ENCODE data around the gene ACAT1.

DNA sequence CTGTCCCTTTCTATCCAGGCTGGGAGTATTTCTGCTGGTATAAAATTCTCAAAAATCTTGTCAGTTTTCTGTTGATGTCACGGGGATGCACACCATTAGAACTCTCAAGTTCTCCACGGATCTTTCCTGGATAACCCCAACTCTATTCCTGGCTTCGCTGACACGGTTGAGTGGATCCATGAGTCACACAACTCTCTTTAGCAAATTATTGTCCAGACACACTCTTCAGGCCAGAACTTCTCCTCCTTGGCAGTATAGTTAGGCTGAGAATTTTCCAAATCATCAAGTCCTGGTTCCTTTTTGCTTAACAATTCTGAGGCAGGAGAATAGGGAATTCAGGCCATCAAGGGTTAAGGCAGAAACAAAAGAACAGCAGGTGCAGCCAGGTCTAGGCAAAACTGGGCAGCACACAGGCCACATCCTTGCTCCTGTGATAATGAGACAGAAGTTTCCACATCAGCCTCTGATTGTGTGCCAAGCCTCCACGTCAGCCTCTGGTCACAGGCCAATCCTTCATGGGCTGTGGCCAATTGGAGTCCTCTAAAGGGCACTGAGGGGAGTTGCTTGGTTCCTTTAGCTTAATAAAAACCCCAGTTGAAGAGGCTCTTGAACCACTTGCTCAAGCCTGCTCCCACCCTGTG, 5.7 kb upstream of the ACAT1 start:
- TF ChIP-seq, protein P1, sequence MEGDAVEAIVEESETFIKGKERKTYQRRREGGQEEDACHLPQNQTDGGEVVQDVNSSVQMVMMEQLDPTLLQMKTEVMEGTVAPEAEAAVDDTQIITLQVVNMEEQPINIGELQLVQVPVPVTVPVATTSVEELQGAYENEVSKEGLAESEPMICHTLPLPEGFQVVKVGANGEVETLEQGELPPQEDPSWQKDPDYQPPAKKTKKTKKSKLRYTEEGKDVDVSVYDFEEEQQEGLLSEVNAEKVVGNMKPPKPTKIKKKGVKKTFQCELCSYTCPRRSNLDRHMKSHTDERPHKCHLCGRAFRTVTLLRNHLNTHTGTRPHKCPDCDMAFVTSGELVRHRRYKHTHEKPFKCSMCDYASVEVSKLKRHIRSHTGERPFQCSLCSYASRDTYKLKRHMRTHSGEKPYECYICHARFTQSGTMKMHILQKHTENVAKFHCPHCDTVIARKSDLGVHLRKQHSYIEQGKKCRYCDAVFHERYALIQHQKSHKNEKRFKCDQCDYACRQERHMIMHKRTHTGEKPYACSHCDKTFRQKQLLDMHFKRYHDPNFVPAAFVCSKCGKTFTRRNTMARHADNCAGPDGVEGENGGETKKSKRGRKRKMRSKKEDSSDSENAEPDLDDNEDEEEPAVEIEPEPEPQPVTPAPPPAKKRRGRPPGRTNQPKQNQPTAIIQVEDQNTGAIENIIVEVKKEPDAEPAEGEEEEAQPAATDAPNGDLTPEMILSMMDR (IDR thresholded peaks at IDR 0.05), result no peak
- TF ChIP-seq POLR2A (IDR thresholded peaks at IDR 0.05) (no peak), EP300 (IDR thresholded peaks at IDR 0.05) (peak in 1 of 4 donors; percentile 27), POLR2AphosphoS5 (IDR thresholded peaks at IDR 0.05) (peak; percentile 8 to 46)

All from upper lobe of left lung (tissue), 4 donors.